ENCODE measurements around the gene ATP11C.

ATP11C gene

GRCh38 chrX:139803224-139803623 lies 129.6 kb downstream of the ATP11C start:
- DNase-seq (ENCODE audit: low read depth in 3 of 3): no peak

GRCh38 chrX:139802048-139802447 lies 130.8 kb downstream of the ATP11C start:
- DNase-seq (ENCODE audit: low read depth in 3 of 3): no peak

GRCh38 chrX:139801397-139801813 lies 131.4 kb downstream of the ATP11C start:
- DNase-seq (ENCODE audit: low read depth in 3 of 3): no peak

GRCh38 chrX:139798701-139799100 lies 134.2 kb downstream of the ATP11C start:
- no peak for DNase-seq (ENCODE audit: low read depth in 3 of 3)

- no peak for DNase-seq (ENCODE audit: low read depth in 3 of 3)
Observed at GRCh38 chrX:139795196-139795595, 137.7 kb downstream of the ATP11C start.

GRCh38 chrX:139787601-139788000 lies 145.3 kb downstream of the ATP11C start:
- DNase-seq (ENCODE audit: low read depth in 3 of 3): no peak

- DNase-seq (ENCODE audit: low read depth in 3 of 3): no peak
Observed at GRCh38 chrX:139784807-139785206, 148.0 kb downstream of the ATP11C start.

- no peak for DNase-seq (ENCODE audit: low read depth in 3 of 3)
Observed at GRCh38 chrX:139783959-139784358, 148.9 kb downstream of the ATP11C start.

GRCh38 chrX:139783030-139783429 lies 149.8 kb downstream of the ATP11C start:
- no peak for DNase-seq (ENCODE audit: low read depth in 3 of 3)

GRCh38 chrX:139776599-139776998 lies 156.3 kb downstream of the ATP11C start:
- DNase-seq (ENCODE audit: low read depth in 3 of 3): no peak

GRCh38 chrX:139770366-139770765 lies 162.5 kb downstream of the ATP11C start:
- DNase-seq (ENCODE audit: low read depth in 3 of 3): no peak

GRCh38 chrX:139766545-139766983 lies 166.3 kb downstream of the ATP11C start:
- no peak for DNase-seq (ENCODE audit: low read depth in 3 of 3)

GRCh38 chrX:139762400-139763183 lies 170.3 kb downstream of the ATP11C start:
- DNase-seq (ENCODE audit: low read depth in 3 of 3): no peak

GRCh38 chrX:139759637-139760036 lies 173.2 kb downstream of the ATP11C start:
- no peak for DNase-seq (ENCODE audit: low read depth in 3 of 3)

GRCh38 chrX:139758809-139759208 lies 174.0 kb downstream of the ATP11C start:
- no peak for DNase-seq (ENCODE audit: low read depth in 3 of 3)

- no peak for DNase-seq (ENCODE audit: low read depth in 3 of 3)
Observed at GRCh38 chrX:139758250-139758649, 174.6 kb downstream of the ATP11C start.

GRCh38 chrX:139751053-139751452 lies 181.8 kb downstream of the ATP11C start:
- no peak for DNase-seq (ENCODE audit: low read depth in 3 of 3)

GRCh38 chrX:139750390-139750789 lies 182.5 kb downstream of the ATP11C start:
- DNase-seq (ENCODE audit: low read depth in 3 of 3): no peak

- no peak for DNase-seq (ENCODE audit: low read depth in 3 of 3)
Observed at GRCh38 chrX:139739138-139739537, 193.7 kb downstream of the ATP11C start.

- no peak for DNase-seq (ENCODE audit: low read depth in 3 of 3)
Observed at GRCh38 chrX:139738581-139738980, 194.3 kb downstream of the ATP11C start.

GRCh38 chrX:139736151-139736550 lies 196.7 kb downstream of the ATP11C start:
- no peak for DNase-seq (ENCODE audit: low read depth in 3 of 3)

- DNase-seq (ENCODE audit: low read depth in 3 of 3): no peak
Observed at GRCh38 chrX:139734996-139735395, 197.9 kb downstream of the ATP11C start.

GRCh38 chrX:139725720-139726119 lies 207.1 kb downstream of the ATP11C start:
- no peak for DNase-seq (ENCODE audit: low read depth in 3 of 3)

- no peak for DNase-seq (ENCODE audit: low read depth in 3 of 3)
Observed at GRCh38 chrX:139724626-139725025, 208.2 kb downstream of the ATP11C start.
